Right atrium auricular region (tissue), 2 donors: ENCODE measurements around the gene WIPF3. TPM values are rescaled to one million over a fixed set of nuclear protein-coding genes. Genes with fewer than 3 reads are reported as not detected.

Experiments used
- DNase-seq: peaks from one replicate; pipeline ENCODE4 v3.0.0-alpha.2; 2019; ENCODE audit warnings: low spot score
- H3K27ac ChIP-seq, 2 donors: fragments of 200-600 bp; sonication (generic); 1 replicate in 1 of 2; 2 replicates in 1 of 2; pipeline ENCODE4 v1.5.1; 2016 to 2019
- H3K27me3 ChIP-seq, 2 donors: fragments of 200-600 bp; sonication (generic); one replicate each; pipeline versions ENCODE4 v1.5.1 to v1.6.0; 2017 to 2019
- H3K36me3 ChIP-seq: fragments of 200-600 bp; sonication (generic); one replicate; pipeline ENCODE4 v1.5.1; 2016
- H3K4me1 ChIP-seq, 2 donors: fragments of 200-600 bp; sonication (generic); one replicate each; pipeline versions ENCODE4 v1.5.1 to v1.6.0; 2017 to 2019
- H3K4me3 ChIP-seq, 2 donors: fragments of 200-600 bp; sonication (generic); 1 replicate in 1 of 2; 2 replicates in 1 of 2; pipeline ENCODE4 v1.5.1; 2017 to 2019; ENCODE audit warnings: mild to moderate bottlenecking in 1 of 2, moderate library complexity in 1 of 2
- H3K9me3 ChIP-seq, 2 donors: fragments of 200-600 bp; sonication (generic); one replicate each; pipeline ENCODE4 v1.5.1; 2019
- CTCF ChIP-seq, 2 donors: fragments of 200-600 bp; sonication (generic); IDR thresholded peaks; one replicate each; pipeline ENCODE4 v1.5.1; 2019; ENCODE audit warnings: antibody characterized with exemption in 2 of 2
- total RNA-seq, 2 donors: library from RNA; depleted of rRNA; stranded (reverse); fragments of >200 nt; gene quantifications; one replicate each; pipeline ENCODE4 v1.1.0, GENCODE V29; 2016

WIPF3 gene
- total RNA-seq, 2 donors from 2014 or later = 1.3 to 2.9 TPM

- Histone ChIP-seq H3K27me3 (no peaks in the 10 kb centered on the region), H3K9me3 (no peaks in the 10 kb centered on the region), H3K4me1 (no peaks in the 10 kb centered on the region), H3K4me3 (no peak overlapping the region), H3K36me3 (no peaks in the 10 kb centered on the region), H3K27ac (no peak overlapping the region)
- no peak for TF ChIP-seq CTCF (IDR thresholded peaks at IDR 0.05)
- DNase-seq = no peak
These were observed 12.0 kb downstream of the WIPF3 start for GRCh38 chr7:29818308-29818707.

DNA sequence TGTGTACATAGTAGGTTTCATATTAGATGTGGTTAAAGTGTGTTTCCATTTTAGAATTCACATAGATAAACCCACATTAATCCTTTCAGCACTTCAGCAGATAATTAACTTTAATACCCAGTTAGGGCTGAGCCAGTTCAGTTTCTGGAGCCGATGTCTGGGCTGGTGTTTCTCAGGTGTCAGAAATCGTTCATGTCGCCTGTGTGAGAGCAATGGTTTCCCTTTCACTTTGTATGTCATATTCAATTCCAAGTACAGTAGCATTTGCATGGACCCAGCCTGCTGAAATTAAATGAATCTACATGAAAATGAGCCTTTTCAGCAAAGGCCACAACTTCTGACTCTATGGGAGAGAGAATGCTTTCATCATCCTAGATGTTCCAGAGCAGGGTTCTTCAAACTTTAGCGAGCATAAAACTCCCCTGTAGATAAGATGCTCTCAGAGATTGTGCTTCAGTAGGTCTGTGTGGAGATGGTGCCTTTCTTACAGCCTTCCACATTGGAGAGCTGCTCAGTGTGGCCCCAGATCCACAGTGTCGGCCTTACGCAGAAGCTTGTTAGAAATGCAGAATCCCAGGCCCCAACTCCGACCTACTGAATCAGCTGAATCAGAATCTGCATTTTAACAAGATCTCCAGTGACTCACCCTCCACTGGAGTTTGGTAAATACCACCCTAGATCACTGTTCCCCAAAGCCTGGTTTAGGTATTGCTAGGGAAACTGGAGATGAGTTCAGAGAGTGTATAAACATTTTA is 19.6 kb downstream of the WIPF3 start:
- no peak for TF ChIP-seq CTCF (IDR thresholded peaks at IDR 0.05)
- H3K27ac ChIP-seq = no peak overlapping the region

DNA sequence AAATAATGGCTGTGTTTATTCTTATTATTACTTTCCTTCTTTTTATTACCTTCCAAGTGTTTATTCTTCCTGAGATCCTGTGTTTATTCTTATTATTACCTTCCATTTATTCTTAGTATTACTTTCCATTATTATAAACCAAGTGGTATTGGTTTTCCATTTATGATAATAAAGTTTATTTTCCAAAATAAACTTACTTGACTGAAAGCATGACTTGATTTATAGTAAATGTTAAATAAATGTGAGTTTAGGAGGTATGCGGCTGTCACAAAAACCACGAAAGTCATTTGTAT is 20.2 kb downstream of the WIPF3 start:
- H3K27me3 ChIP-seq = no peaks in the 10 kb centered on the region
- DNase-seq = no peak
- no peak for TF ChIP-seq CTCF (IDR thresholded peaks at IDR 0.05)
- H3K36me3 ChIP-seq = no peaks in the 10 kb centered on the region
- H3K4me3 ChIP-seq = no peak overlapping the region
- no peak overlapping the region for H3K27ac ChIP-seq
- H3K9me3 ChIP-seq = no peaks in the 10 kb centered on the region
- no peaks in the 10 kb centered on the region for H3K4me1 ChIP-seq

More for the DNA sequence above, 19.6 kb downstream of the WIPF3 start:
- Histone ChIP-seq H3K4me3 (no peak overlapping the region), H3K4me1 (no peaks in the 10 kb centered on the region), H3K9me3 (no peaks in the 10 kb centered on the region), H3K36me3 (no peaks in the 10 kb centered on the region), H3K27me3 (no peaks in the 10 kb centered on the region)
- DNase-seq = no peak

- no peaks in the 10 kb centered on the region for H3K4me1 ChIP-seq
- no peak for TF ChIP-seq CTCF (IDR thresholded peaks at IDR 0.05)
- DNase-seq = no peak
- H3K27me3 ChIP-seq = no peaks in the 10 kb centered on the region
- no peaks in the 10 kb centered on the region for H3K9me3 ChIP-seq
- no peak overlapping the region for H3K4me3 ChIP-seq
- no peaks in the 10 kb centered on the region for H3K36me3 ChIP-seq
- no peak overlapping the region for H3K27ac ChIP-seq
These were observed 20.6 kb downstream of the WIPF3 start for GRCh38 chr7:29826904-29827303.

GRCh38 chr7:29831705-29832104 is 25.4 kb downstream of the WIPF3 start:
- Histone ChIP-seq H3K4me1 (no peaks in the 10 kb centered on the region), H3K36me3 (no peaks in the 10 kb centered on the region), H3K27me3 (no peaks in the 10 kb centered on the region), H3K27ac (no peak overlapping the region), H3K4me3 (no peak overlapping the region), H3K9me3 (no peaks in the 10 kb centered on the region)
- DNase-seq = no peak
- no peak for TF ChIP-seq CTCF (IDR thresholded peaks at IDR 0.05)

DNA sequence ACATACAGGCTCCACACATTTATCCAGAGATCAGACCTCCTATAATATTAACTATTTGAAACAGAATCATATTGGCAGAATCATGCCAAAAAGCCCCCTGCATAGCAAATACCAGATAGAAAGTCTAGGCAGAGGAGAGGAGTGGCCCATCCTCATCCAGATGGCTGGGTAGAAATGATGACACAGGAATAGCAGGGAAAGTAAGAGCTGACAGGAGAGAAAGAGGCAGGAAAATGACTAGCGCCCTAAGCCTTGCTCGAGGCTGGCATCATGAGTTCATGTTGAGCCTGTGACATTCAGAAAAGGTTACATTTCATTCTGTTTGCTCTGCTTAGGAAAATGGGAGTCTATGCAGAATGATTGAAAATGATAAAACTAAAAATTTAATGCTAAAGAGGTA is 27.6 kb downstream of the WIPF3 start:
- H3K27me3 ChIP-seq = no peaks in the 10 kb centered on the region
- no peaks in the 10 kb centered on the region for H3K9me3 ChIP-seq
- no peak for DNase-seq
- H3K4me1 ChIP-seq = no peaks in the 10 kb centered on the region
- no peaks in the 10 kb centered on the region for H3K36me3 ChIP-seq
- no peak for TF ChIP-seq CTCF (IDR thresholded peaks at IDR 0.05)
- no peak overlapping the region for H3K27ac ChIP-seq
- no peak overlapping the region for H3K4me3 ChIP-seq
